ENCODE measurements around the gene CDH23.

DNA sequence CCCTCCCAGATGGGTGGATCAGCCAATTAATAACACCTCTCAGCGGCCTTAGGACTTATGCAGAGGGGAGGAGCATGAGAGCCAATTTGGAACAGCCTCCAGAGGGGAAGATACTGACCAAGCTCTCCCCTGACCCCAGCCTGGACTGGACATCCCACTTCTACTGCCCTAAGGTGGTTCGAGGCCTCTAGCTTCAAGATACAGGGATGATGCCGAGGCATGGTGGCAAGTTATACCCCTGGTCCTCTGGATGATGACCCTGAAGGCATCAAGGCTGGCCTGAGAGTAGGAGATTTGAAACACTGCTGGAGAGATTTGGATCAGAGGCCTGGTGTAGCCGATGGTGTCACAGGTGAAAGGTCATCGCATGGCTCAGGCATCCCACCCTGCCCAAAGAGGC is 3.2 kb downstream of the CDH23 start:
- no peak for TF ChIP-seq POLR2A (IDR thresholded peaks at IDR 0.05; ENCODE audit: low read length)
- no peak for TF ChIP-seq GATA1 (IDR thresholded peaks at IDR 0.05; ENCODE audit: low read depth, low read length)

All from erythroblast (primary cell).